ENCODE measurements around the gene TMBIM4.

GRCh38 chr12:66162701-66163100, 7.1 kb downstream of the TMBIM4 start:
- TF ChIP-seq, protein P1, sequence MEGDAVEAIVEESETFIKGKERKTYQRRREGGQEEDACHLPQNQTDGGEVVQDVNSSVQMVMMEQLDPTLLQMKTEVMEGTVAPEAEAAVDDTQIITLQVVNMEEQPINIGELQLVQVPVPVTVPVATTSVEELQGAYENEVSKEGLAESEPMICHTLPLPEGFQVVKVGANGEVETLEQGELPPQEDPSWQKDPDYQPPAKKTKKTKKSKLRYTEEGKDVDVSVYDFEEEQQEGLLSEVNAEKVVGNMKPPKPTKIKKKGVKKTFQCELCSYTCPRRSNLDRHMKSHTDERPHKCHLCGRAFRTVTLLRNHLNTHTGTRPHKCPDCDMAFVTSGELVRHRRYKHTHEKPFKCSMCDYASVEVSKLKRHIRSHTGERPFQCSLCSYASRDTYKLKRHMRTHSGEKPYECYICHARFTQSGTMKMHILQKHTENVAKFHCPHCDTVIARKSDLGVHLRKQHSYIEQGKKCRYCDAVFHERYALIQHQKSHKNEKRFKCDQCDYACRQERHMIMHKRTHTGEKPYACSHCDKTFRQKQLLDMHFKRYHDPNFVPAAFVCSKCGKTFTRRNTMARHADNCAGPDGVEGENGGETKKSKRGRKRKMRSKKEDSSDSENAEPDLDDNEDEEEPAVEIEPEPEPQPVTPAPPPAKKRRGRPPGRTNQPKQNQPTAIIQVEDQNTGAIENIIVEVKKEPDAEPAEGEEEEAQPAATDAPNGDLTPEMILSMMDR (IDR thresholded peaks at IDR 0.05) = no peak
- TF ChIP-seq POLR2A (IDR thresholded peaks at IDR 0.05) = no peak

All from thyroid gland (tissue), 4 donors.